LNCaP clone FGC (cell line): ENCODE results near the gene DBNL.

Experiments
- DNase-seq: peaks from one replicate; pipeline ENCODE4 v3.0.0-alpha.2; 2011; ENCODE audit warnings: low read depth
- H3K4me3 ChIP-seq: 2 replicates; pipeline ENCODE4 v1.5.1; 2011; ENCODE audit warnings: mild to moderate bottlenecking, low read depth, low read length, control low read depth
- TF ChIP-seq, protein P1 (sequence below): IDR thresholded peaks from 2 replicates; pipeline ENCODE4 v1.5.1; 2012; ENCODE audit warnings: mild to moderate bottlenecking; ENCODE audit not compliant: control insufficient read depth, insufficient read depth; ENCODE audit errors: extremely low read depth

The DBNL gene

DNA sequence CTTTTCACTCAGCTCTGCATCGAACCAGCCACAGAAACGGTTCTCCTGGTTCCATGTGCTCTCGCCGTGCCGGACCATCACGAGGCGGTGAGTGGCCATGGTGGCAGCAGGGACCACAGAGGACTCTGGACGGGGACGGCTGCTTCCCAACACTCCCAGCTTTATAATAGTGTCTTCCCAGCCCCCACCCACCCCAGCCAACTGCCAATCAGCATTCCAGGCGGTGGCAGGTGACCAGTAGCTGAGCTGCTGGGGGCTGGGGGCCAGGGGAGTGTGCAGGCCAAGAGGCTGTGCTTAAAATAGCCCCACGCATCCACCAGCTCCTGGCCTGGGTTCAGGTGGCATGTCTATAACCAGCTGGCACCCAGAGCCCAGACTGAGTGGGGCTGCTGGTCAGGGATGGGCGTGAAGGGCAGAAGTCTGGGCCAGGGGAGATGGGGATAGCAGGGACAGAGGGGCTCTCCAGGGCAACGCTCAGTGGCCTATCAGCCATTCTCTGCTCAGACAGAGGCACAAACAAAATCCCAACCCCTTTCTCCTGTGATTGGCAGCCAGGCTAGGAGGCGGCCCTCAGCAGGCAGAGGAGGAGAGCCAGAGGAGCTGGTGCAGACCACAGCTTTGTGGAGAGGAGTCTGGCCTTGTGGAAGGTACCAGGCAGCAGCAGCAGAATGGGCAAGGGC, 21.1 kb downstream of the DBNL start, which contains the start of gene PGAM2:
PGAM2 (minus strand) TSS at position 137 of the 680 bp plus-strand sequence; CDS start at position 99, 38 bp downstream.
- TF ChIP-seq, protein P1, sequence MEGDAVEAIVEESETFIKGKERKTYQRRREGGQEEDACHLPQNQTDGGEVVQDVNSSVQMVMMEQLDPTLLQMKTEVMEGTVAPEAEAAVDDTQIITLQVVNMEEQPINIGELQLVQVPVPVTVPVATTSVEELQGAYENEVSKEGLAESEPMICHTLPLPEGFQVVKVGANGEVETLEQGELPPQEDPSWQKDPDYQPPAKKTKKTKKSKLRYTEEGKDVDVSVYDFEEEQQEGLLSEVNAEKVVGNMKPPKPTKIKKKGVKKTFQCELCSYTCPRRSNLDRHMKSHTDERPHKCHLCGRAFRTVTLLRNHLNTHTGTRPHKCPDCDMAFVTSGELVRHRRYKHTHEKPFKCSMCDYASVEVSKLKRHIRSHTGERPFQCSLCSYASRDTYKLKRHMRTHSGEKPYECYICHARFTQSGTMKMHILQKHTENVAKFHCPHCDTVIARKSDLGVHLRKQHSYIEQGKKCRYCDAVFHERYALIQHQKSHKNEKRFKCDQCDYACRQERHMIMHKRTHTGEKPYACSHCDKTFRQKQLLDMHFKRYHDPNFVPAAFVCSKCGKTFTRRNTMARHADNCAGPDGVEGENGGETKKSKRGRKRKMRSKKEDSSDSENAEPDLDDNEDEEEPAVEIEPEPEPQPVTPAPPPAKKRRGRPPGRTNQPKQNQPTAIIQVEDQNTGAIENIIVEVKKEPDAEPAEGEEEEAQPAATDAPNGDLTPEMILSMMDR = no peak
- DNase-seq = no peak
- no peak within 1 kb of the TSS for H3K4me3 ChIP-seq

DNA sequence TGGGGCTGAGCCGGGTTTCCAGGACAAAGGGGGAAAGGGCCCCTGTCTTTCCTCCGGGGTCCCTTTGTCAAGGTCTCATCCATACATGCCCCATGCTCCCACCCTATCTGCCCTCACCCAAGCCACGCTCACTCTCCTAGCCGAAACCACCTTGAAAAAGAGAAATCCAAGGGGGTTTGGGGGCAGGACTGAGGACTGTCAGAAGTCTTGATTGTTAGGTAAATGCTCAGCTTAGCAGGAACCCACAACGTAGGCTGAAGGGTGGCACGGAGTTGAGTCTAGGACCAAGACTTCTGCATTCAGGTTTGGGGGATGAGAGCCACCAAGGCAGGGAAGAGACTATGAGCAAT, 21.6 kb downstream of the DBNL start:
- TF ChIP-seq, protein P1 = no peak
- H3K4me3 ChIP-seq = no peak overlapping the region
- DNase-seq = no peak

DNA sequence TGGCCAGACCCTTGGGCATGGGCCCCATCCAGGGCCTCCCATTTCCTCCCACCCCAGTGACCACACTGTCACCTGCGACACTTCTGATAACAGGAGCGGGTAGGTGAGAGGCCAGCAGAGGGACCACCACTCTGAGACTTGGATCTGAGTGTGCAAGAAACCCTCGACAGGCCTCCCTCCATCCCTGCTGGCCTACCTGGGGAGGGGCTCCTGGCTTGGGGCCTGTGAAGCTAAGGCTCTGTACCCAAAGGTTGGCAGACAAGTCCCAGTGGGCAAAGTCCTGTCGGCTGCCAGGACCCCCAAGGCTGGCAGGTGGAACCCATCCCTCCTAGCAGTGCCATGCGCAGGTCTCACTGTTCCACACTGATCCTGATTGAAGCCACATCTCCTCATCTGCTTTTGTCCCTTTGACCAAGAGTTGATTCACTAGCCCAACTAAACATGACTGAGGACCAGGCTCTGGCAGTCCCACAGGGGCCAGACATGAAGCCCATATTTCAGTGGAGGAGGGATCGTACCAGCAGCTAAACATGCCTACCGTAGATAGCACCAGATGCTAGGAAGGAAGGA, 22.1 kb downstream of the DBNL start:
- H3K4me3 ChIP-seq = no peak overlapping the region
- TF ChIP-seq, protein P1 = no peak
- DNase-seq = no peak

DNA sequence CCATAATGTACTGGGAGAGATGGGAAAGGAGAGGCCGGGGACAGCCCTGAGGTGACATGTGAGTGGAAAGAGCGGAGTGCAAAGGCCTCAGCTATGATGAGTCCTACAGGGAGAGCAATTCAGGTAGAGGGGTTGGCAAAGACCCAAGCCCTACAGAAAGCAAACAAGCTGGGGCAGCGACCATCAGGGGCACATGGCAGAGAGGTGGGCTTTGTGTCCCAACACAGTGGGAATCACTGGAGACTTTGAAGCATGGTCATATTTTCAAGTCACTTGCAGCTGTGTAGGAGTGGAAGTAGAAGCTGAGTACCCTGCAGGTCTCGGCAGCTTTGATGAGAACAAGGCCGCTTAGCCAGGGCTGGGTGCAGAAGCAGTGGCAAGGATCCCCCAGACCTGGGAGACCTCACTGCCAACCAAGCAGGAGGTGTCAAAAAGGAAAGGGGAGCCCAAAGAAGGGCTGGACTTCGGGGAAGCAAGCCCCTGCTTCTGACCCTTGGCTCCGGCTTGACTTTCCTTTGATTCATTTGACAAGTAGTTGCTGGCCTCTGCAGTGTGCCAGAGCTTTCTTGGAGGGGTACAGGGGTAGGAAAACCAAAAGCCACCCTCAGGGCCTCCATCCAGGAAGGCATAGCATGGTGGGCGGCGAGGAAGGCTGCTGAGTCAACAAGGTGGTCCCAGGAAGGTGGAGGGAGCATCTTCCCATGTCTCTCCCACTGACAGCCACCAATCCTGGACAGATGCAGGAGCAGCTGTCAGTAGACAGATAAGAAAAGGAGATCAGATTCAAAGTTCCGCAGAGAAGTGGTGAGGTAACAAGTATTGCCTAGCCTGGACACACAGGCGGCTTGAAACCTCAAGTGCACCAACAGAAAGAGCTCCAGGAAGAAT, 22.8 kb downstream of the DBNL start:
- H3K4me3 ChIP-seq = no peak overlapping the region
- no peak for DNase-seq
- TF ChIP-seq, protein P1 = no peak

DNA sequence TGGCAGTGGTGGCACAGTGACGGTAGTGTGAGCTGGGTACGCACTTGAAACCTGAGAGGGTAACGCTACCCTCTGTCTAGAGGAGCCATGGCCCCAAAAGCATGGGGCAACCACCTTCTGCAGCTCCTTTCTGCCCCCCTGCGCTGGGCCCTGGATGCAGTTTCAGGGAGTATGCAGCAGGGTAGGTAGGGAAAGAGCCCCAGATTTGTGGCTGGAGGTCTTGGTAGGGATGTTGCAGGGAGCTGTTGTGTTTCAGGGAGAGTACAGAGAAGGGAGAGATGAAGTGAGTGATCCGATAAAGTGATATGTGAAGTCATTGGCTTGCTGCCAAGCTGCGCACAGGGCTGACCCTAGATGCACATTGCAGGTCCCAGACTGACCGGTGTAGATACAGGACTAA, 23.6 kb downstream of the DBNL start:
- H3K4me3 ChIP-seq = no peak overlapping the region
- no peak for DNase-seq
- TF ChIP-seq, protein P1 = no peak

DNA sequence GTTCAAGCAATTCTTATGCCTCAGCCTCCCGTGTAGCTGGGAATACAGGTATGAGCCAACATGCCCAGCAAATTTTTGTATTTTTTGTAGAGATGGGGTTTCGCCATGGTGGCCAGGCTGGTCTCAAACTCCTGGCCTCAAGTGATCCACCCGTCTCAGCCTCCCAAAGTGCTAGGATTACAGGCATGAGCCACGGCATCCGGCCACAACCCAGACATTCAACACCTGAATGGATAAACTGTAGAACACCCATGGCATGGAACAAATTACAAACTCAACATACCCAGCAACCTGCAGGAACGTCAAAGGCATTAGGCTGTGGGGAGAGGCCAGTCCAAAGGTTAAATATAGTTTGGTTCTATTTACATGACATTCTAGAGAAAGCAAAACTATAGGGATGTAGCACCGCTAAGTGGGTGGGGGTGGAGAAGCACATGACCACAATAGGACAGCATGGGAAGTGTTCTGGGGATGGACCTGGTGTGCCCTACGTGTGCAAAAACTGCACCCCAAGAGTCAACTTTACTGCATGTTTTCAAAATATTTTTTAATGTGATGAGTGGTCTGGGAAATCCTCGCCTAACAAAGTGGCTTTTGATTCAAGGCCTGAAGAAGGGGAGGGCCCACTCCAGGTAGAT, 27.3 kb downstream of the DBNL start:
- DNase-seq = no peak
- TF ChIP-seq, protein P1 = no peak

More for the DNA sequence above, 27.3 kb downstream of the DBNL start:
- no peak overlapping the region for H3K4me3 ChIP-seq
